SK-N-MC (cell line): Measurements from ENCODE around the gene ABCC6.

Experiments
- DNase-seq: peaks from one replicate; pipeline ENCODE4 v3.0.0-alpha.2; 2011; ENCODE audit warnings: low read depth, low spot score
- H3K27ac ChIP-seq: fragments of 200-600 bp; sonication (generic); 2 replicates; pipeline ENCODE4 v1.5.1; 2016; ENCODE audit warnings: mixed run types
- H3K36me3 ChIP-seq: fragments of 200-600 bp; sonication (generic); 2 replicates; pipeline ENCODE4 v1.6.1; 2017; ENCODE audit warnings: antibody characterized with exemption, low read length, mixed read lengths; ENCODE audit not compliant: insufficient read depth
- H3K4me3 ChIP-seq: fragments of 200-600 bp; sonication (generic); 2 replicates; pipeline ENCODE4 v1.5.1; 2016
- H3K9ac ChIP-seq: fragments of 200-600 bp; sonication (generic); 2 replicates; pipeline ENCODE4 v1.8.0; 2017; ENCODE audit warnings: mixed run types, mixed read lengths; ENCODE audit not compliant: insufficient read length
- H3K9me3 ChIP-seq: fragments of 200-600 bp; sonication (generic); 2 replicates; pipeline ENCODE4 v1.6.1; 2017; ENCODE audit warnings: low read depth, mild to moderate bottlenecking, antibody characterized with exemption, low read length, moderate library complexity, mixed read lengths
- EZH2 ChIP-seq: fragments of 200-600 bp; sonication (generic); IDR thresholded peaks from one replicate; pipeline ENCODE4 v1.6.1; 2017; ENCODE audit warnings: antibody characterized with exemption
- FOXP2 ChIP-seq: optimal IDR thresholded peaks from 2 replicates; pipeline ENCODE3; 2011; ENCODE audit warnings: mild to moderate bottlenecking, moderate library complexity; ENCODE audit not compliant: insufficient read depth; ENCODE audit errors: extremely low read length, control extremely low read depth
- POLR2AphosphoS5 ChIP-seq: IDR thresholded peaks from 2 replicates; pipeline ENCODE4 v1.6.1; 2012; ENCODE audit warnings: mild to moderate bottlenecking, low read depth, low read length, borderline replicate concordance

The ABCC6 gene

DNA sequence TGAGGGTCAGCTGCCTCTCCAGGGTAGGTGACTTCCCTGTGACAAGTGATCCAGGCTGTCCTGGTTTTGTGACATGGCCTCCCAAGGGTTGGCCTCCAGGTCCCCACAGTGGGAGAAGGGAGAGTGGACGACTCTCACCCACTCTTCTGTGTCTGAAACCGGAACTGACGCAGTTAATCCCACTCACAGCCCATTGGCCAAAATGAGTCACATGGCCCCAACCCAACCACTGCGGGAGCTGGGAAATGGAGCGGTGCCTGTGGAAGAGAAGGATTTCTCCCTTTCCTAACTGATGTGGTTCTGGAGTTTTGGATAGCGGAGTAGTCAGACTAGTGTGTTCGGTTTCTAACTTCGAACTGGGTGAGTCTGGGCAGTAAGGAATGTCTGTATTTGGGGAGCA is 79.4 kb downstream of the ABCC6 start:
- Histone ChIP-seq H3K36me3 (peaks cover 14% of the 10 kb centered on the region; the same call in 1 of the 2 replicates), H3K4me3 (no peak overlapping the region), H3K9me3 (no peaks in the 10 kb centered on the region), H3K9ac (no peak overlapping the region), H3K27ac (no peak overlapping the region)
- no peak for TF ChIP-seq EZH2
- TF ChIP-seq FOXP2 = no peak
- TF ChIP-seq POLR2AphosphoS5 = no peak
- no peak for DNase-seq

DNA sequence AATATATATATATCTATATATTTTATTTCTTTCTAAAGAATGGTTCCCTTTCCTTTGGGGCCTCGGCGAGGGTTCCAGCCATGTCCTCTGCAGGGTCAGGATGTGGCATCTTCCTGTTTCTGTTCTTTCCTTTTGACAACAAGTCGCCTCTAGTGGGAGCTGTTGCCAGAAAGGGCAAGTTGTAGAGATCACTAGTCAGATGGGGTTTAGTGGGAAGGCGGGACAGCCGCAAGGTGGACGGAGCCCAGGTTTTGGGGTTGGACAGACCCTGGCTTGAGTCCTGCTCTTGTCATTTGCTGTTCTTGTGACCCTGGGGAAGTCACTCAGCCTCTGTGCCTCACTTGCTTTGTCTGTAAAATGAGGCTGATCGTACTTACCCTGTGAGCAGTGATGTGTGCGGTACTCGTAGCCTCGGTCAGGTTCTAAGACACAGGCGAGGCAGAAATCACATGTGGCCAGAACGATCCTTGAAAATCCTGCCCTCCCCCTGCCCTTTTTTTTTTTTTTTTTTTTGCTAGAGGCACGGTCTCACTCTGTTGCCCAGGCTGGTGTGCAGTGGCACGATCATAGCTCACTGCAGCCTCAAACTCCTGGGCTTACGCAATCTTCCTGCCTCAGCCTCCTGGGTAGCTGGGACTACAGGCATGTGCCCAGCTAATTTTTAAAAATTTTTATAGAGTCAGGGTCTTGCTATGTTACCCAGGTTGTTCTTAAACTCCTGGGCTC is 80.1 kb downstream of the ABCC6 start:
- no peak for DNase-seq
- H3K9ac ChIP-seq = no peak overlapping the region
- TF ChIP-seq FOXP2 = no peak
- no peak for TF ChIP-seq POLR2AphosphoS5
- TF ChIP-seq EZH2 = no peak
- no peaks in the 10 kb centered on the region for H3K9me3 ChIP-seq
- no peak overlapping the region for H3K4me3 ChIP-seq
- H3K36me3 ChIP-seq = peaks cover 21% of the 10 kb centered on the region; the same call in 1 of the 2 replicates
- no peak overlapping the region for H3K27ac ChIP-seq

DNA sequence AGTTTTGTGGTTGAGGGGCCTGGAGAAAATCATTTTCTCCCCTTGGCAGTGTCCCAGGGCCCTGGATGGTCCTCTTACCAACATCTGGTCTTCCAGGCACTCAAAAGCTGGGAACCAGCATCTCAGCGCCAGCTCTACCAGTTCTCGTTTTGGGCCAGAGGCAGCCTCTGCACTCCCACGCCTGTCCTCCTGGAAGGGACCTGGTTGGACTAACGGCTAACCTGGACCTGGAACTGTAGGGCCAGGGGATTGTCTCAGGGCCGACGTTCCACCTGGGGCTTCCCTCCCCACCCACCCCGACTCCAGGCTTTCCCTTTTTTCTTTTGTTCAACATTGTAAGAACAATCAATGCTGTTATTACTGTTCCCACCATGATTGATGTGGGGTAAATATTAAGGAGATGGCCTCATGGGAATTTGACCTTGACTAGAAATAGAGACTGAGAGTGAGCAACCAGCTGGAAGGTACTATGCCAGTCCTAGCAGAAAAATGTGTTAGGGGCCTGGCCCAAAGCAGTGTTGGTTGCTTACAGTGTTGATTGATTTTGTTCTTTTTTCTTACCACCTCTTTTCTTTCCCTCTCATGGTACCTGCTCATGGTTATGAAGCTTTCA is 81.4 kb downstream of the ABCC6 start:
- Histone ChIP-seq H3K9ac (no peak overlapping the region), H3K4me3 (no peak overlapping the region), H3K9me3 (no peaks in the 10 kb centered on the region), H3K27ac (no peak overlapping the region), H3K36me3 (peaks cover 28% of the 10 kb centered on the region; the same call in 1 of the 2 replicates)
- DNase-seq = no peak
- TF ChIP-seq POLR2AphosphoS5 (no peak), EZH2 (no peak), FOXP2 (no peak)

GRCh38 chr16:16141141-16141540 is 82.2 kb downstream of the ABCC6 start:
- no peak for DNase-seq
- Histone ChIP-seq H3K4me3 (no peak overlapping the region), H3K36me3 (peaks cover 35% of the 10 kb centered on the region; the same call in 1 of the 2 replicates), H3K27ac (no peak overlapping the region), H3K9ac (no peak overlapping the region), H3K9me3 (no peaks in the 10 kb centered on the region)
- TF ChIP-seq EZH2 (no peak), POLR2AphosphoS5 (no peak), FOXP2 (no peak)

DNA sequence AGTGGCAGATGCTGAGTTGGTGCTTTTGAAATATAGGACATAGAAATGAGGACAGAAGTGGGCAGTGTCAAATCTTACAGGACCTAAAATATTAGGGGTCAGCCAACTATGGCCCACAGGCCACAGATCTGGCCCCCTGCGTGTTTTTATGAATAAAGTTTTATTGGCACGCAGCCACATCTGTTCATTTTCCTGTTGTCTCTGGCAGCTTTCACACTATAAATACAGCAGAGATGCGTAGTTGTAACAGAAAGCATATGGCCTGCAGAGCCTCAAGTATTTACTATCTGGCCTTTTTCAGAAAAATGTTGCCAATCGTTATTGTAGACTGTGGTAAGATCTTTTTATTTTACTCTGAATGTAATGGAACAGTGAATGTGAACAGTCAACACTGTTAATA is 82.8 kb downstream of the ABCC6 start:
- TF ChIP-seq EZH2 (no peak), POLR2AphosphoS5 (no peak), FOXP2 (no peak)
- no peak for DNase-seq
- no peak overlapping the region for H3K27ac ChIP-seq
- H3K9ac ChIP-seq = no peak overlapping the region
- peaks cover 35% of the 10 kb centered on the region; the same call in 1 of the 2 replicates for H3K36me3 ChIP-seq
- no peaks in the 10 kb centered on the region for H3K9me3 ChIP-seq
- no peak overlapping the region for H3K4me3 ChIP-seq

- no peak for TF ChIP-seq EZH2
- TF ChIP-seq POLR2AphosphoS5 = no peak
- no peak for TF ChIP-seq FOXP2
- H3K9ac ChIP-seq = no peak overlapping the region
- peaks cover 35% of the 10 kb centered on the region; the same call in 1 of the 2 replicates for H3K36me3 ChIP-seq
- no peaks in the 10 kb centered on the region for H3K9me3 ChIP-seq
- no peak overlapping the region for H3K27ac ChIP-seq
- no peak for DNase-seq
- no peak overlapping the region for H3K4me3 ChIP-seq
These were observed 83.5 kb downstream of the ABCC6 start for GRCh38 chr16:16139806-16140205.

GRCh38 chr16:16139061-16139460 is 84.2 kb downstream of the ABCC6 start:
- no peak for DNase-seq
- TF ChIP-seq EZH2 = no peak
- no peak for TF ChIP-seq POLR2AphosphoS5
- TF ChIP-seq FOXP2 = no peak
- Histone ChIP-seq H3K9ac (no peak overlapping the region), H3K36me3 (peaks cover 35% of the 10 kb centered on the region; the same call in 1 of the 2 replicates), H3K9me3 (no peaks in the 10 kb centered on the region), H3K4me3 (no peak overlapping the region), H3K27ac (no peak overlapping the region)

DNA sequence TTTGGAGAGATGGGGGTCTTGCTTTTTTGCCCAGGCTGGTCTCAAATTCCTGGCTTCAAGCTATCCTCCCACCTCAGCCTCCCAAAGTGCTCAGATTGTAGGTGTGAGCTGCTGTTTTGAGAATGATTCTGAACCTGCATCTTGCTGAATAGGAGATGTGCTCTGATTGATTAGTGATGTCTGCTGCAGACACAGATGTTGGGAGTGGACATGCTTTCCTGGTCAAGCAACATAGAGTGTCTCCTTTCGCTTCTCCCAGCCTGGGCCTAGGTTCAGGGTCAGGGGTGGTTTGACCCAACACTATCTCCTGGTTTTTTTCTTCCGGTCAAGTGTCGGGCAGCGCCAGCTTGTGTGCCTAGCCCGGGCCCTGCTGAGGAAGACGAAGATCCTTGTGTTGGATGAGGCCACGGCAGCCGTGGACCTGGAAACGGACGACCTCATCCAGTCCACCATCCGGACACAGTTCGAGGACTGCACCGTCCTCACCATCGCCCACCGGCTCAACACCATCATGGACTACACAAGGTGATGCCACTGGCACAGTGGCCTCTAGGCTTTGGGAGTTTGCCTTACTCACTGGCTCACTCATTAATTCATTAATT is 85.2 kb downstream of the ABCC6 start:
- Histone ChIP-seq H3K36me3 (peaks cover 35% of the 10 kb centered on the region; the same call in 1 of the 2 replicates), H3K9me3 (no peaks in the 10 kb centered on the region), H3K27ac (no peak overlapping the region), H3K4me3 (no peak overlapping the region), H3K9ac (no peak overlapping the region)
- TF ChIP-seq POLR2AphosphoS5 (no peak), EZH2 (no peak), FOXP2 (no peak)
- no peak for DNase-seq
